GM21529 (cell line): ENCODE measurements around the gene ZNF678.
"Not testable (repeated sequence)": the region's sequence is repeated elsewhere in the genome, so short reads cannot be mapped to it uniquely, and the experiment has no call there.

Source experiments
- ATAC-seq: cut with Tn5 transposase; IDR thresholded peaks from one replicate; pipeline ENCODE4 v1.9.1; 2021; ENCODE audit not compliant: unreplicated experiment

ZNF678 gene

DNA sequence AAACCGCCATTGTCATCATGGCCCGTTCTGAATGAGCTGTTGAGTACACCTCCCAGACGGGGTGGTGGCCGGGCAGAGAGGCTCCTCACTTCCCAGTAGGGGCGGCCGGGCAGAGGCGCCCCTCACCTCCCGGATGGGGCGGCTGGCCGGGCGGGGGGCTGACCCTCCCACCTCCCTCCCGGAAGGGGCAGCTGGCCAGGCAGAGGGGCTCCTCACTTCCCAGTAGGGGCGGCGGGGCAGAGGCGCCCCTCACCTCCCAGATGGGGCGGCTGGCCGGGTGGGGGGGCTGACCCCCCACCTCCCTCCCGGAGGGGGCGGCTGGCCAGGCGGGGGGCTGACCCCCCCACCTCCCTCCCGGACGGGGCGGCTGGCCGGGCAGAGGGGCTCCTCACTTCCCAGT is 147.1 kb downstream of the ZNF678 start:
- ATAC-seq = not testable (repeated sequence)

DNA sequence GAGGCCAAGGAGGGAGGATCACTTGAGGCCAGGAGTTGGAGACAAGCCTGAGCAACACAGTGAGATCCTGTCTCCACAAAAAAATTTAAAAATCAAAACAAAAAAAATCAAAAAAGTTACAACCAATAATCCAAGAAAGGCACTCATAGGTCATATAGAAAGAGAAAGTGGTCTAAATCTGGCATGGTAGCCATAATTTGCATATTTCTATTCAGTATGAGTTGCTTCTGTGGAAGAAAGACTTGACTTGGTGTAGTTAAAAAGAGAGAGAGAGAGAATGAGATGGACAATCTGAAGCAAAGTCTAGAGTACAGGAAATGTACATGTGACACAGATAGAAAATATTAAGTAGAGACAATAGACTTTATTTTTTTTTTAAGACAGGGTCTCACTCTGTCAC is 149.3 kb downstream of the ZNF678 start:
- peak; percentile 83 for ATAC-seq

DNA sequence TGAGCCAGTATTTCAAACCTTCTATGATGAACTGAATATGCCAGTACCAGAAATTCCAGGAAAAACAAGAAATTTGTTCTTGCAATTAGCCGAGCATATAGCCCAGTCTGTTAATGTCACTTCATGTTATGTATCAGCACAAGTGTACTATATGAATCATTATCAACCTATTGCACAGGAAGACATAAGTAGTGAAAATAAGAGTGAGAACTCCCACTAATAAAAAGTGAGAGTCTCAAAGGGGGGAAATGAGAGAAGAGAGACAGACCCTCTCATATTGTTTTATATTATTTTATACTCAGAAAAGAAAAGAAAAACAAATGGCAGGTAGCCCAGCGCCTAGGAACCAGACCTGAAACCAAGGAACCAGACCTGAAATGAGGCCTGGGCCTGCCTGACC is 155.6 kb downstream of the ZNF678 start:
- no peak for ATAC-seq

DNA sequence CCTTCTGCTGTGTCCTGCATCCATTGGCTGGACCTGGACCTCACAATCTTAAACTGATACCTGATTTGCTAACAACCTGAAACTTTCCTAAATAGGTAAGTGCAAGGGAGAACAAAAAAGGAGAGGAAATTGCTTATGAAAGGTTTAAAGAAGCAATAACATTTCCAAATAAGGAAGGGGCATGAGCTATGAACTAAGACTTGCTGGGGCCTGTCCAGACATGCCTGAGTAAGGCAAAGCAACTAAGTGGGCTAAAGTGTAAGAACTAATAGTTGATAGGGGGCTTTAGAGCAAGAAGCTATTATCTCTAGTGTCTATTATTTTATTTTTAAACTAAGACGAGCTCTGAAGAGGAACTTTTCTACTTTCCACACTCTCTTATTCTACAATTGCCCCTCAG is 160.1 kb downstream of the ZNF678 start:
- no peak for ATAC-seq

DNA sequence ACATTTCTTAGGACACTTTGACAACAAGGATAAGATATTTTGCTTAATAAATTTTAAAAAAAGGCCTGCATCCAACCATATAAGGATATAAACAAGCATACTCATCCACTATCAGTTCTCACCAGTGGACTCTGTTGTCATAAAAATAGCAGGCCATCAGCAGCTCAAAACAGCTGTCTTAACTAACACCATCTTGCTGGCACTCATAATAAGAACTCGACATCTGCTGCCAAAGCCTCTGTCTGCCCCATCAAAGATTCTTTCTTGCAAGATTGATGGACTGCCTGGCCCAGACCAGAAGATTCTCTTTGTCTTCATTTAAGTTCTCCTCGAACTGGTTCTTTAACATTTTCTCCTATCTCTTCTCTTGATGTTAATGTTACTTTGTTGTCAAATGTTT is 161.7 kb downstream of the ZNF678 start:
- ATAC-seq = no peak

DNA sequence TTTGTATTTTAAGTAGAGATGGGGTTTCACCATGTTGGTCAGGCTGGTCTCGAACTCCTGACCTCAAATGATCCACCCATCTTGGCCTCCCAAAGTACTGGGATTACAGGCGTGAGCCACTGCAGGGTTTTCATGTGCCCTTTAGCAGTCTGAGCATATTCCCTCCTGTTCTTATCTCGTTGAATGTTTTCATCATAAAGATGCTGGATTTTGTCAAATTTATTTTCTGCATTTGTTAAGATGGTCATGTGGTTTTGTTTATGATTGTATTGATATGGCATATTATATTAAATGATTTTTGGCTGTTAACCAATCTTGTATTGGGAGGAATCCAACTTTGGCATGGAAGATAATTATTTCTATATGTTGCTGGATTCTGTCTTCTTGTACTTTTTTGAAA is 163.0 kb downstream of the ZNF678 start:
- ATAC-seq = no peak
